ENCODE measurements around the gene C1orf105.

The C1orf105 gene

DNA sequence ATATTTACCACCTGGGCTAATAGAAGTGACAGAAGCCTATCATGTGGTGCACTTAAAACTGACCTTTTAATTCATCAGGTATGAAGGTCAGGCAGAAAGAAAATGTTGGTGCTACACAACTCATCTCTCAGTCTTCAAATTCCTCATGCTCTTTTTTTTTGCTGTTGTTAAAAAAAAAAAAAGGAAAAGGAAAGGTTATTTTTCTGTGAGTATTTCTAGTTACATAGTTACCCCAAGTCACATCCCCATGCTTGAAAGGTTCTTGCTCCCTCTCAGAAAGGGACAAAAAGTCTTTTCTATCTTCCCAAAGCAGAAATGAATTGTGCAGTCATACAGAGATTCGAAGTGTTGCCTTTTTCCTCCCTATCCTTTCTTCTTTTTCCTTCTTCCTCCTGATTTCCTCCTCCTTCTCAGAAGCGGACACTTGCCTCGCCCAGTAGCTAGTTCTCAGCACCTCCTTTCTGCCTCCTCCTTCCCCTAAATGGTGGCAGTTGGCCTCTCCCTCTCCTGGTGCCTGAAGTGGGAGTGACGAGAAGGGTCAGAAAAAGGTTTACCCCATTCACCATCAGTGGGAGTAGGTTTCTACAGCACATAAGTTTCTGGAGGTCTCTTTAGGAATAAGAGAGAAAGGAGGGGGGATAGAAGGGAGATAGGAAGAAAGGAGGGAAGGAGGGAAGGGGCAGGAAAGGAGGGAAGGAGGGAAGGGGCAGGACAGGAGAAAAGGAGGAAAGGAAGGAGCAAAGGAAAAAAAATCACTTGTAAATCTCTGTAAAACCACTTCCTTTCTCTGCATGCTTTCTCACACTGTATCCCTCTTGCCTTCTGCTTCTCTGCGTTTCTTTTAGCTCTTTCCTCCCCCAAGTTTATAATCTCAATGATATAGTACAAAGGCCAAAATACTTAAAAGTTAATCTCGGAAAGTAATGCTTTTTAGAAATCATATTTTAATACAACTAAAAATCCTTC, 20.4 kb upstream of the C1orf105 start:
- Histone ChIP-seq H3K4me2 (ENCODE audit: low read depth, low read length) (no peak overlapping the region), H3F3A (ENCODE audit: insufficient read depth, low read length) (no peaks in the 10 kb centered on the region), H2AFZ (ENCODE audit: low read length) (no peak overlapping the region)

DNA sequence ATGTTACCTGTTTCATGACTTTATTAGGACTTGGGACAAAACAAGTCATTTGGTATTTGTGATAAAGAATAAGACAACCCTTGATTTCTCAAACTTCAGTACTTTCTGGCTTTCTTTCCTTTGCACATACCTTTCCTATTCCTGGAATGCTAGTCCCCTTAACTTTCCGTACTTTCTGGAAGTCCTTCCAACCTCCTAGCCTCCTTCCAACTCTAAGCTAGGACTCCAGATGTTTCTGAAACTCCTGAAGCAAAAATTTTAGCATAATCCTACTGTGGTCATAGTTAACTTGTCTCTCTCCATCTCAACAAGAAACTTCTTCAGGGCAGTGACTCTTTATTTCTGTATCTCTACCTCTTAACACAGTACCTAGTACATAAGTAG, 19.8 kb upstream of the C1orf105 start:
- Histone ChIP-seq H2AFZ (ENCODE audit: low read length) (no peak overlapping the region), H3K4me3 (ENCODE audit: low read length) (no peak overlapping the region), H3K9ac (ENCODE audit: low read length) (no peak overlapping the region), H4K20me1 (ENCODE audit: insufficient read depth, low read length) (no peaks in the 10 kb centered on the region), H3K9me2 (replicated peaks; ENCODE audit: insufficient read depth, low read length) (no peaks in the 10 kb centered on the region), H3K9me3 (replicated peaks; ENCODE audit: insufficient read depth, low read length) (no peaks in the 10 kb centered on the region), H3F3A (ENCODE audit: insufficient read depth, low read length) (no peaks in the 10 kb centered on the region), H3K4me1 (ENCODE audit: low read length) (no peaks in the 10 kb centered on the region), H3K79me2 (ENCODE audit: low read length) (no peaks in the 10 kb centered on the region), H3K27me3 (replicated peaks; ENCODE audit: insufficient read depth, low read length) (peaks cover 37% of the 10 kb centered on the region), H3K4me2 (ENCODE audit: low read depth, low read length) (no peak overlapping the region), H3K27ac (ENCODE audit: low read length) (no peak overlapping the region), H3K36me3 (replicated peaks; ENCODE audit: insufficient read depth, low read length) (no peaks in the 10 kb centered on the region)
- TF ChIP-seq EZH2 (optimal IDR thresholded peaks at IDR 0.05; ENCODE audit: low read depth, low read length) (no peak), EZH2phosphoT487 (IDR thresholded peaks at IDR 0.05; ENCODE audit: low read length) (no peak)
- TF ChIP-seq, protein P1, sequence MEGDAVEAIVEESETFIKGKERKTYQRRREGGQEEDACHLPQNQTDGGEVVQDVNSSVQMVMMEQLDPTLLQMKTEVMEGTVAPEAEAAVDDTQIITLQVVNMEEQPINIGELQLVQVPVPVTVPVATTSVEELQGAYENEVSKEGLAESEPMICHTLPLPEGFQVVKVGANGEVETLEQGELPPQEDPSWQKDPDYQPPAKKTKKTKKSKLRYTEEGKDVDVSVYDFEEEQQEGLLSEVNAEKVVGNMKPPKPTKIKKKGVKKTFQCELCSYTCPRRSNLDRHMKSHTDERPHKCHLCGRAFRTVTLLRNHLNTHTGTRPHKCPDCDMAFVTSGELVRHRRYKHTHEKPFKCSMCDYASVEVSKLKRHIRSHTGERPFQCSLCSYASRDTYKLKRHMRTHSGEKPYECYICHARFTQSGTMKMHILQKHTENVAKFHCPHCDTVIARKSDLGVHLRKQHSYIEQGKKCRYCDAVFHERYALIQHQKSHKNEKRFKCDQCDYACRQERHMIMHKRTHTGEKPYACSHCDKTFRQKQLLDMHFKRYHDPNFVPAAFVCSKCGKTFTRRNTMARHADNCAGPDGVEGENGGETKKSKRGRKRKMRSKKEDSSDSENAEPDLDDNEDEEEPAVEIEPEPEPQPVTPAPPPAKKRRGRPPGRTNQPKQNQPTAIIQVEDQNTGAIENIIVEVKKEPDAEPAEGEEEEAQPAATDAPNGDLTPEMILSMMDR (IDR thresholded peaks at IDR 0.05; ENCODE audit: low read length): no peak
- DNase-seq: no peak

More for the DNA sequence above, 20.4 kb upstream of the C1orf105 start:
- no peak overlapping the region for H3K4me3 ChIP-seq (ENCODE audit: low read length)
- H3K79me2 ChIP-seq (ENCODE audit: low read length): no peaks in the 10 kb centered on the region
- no peaks in the 10 kb centered on the region for H3K9me2 ChIP-seq (replicated peaks; ENCODE audit: insufficient read depth, low read length)
- no peaks in the 10 kb centered on the region for H3K9me3 ChIP-seq (replicated peaks; ENCODE audit: insufficient read depth, low read length)
- H3K27me3 ChIP-seq (replicated peaks; ENCODE audit: insufficient read depth, low read length): peaks cover 43% of the 10 kb centered on the region
- no peaks in the 10 kb centered on the region for H3K36me3 ChIP-seq (replicated peaks; ENCODE audit: insufficient read depth, low read length)
- no peak overlapping the region for H3K9ac ChIP-seq (ENCODE audit: low read length)
- H3K27ac ChIP-seq (ENCODE audit: low read length): no peak overlapping the region
- H3K4me1 ChIP-seq (ENCODE audit: low read length): no peaks in the 10 kb centered on the region
- H4K20me1 ChIP-seq (ENCODE audit: insufficient read depth, low read length): no peaks in the 10 kb centered on the region
- no peak for DNase-seq
- TF ChIP-seq, protein P1 (IDR thresholded peaks at IDR 0.05; ENCODE audit: low read length): no peak; the same call in 1 of the 2 replicates
- TF ChIP-seq EZH2 (optimal IDR thresholded peaks at IDR 0.05; ENCODE audit: low read depth, low read length) (no peak), EZH2phosphoT487 (IDR thresholded peaks at IDR 0.05; ENCODE audit: low read length) (no peak)

DNA sequence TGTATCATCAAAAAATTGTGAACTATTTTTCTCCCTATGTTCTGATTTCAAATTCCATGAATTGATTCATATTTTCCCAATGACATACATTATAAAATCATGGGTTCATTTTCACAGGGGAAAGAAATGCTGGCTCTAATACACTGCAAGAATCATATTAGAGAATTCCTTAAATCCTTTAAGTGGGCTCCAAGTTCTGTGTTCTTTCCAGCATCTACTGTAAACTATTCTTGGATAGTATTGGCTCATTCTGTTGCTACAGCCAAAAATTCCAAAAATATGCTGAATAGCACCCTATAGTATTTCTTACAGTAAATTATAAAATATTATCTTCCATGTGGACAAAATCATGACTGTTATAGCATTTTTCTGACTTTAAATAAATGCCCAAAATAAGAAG, 19.0 kb upstream of the C1orf105 start:
- no peak overlapping the region for H3K9ac ChIP-seq (ENCODE audit: low read length)
- H3K4me1 ChIP-seq (ENCODE audit: low read length): no peaks in the 10 kb centered on the region
- no peaks in the 10 kb centered on the region for H3K79me2 ChIP-seq (ENCODE audit: low read length)
- no peak for DNase-seq
- peaks cover 29% of the 10 kb centered on the region for H3K27me3 ChIP-seq (replicated peaks; ENCODE audit: insufficient read depth, low read length)
- H3K27ac ChIP-seq (ENCODE audit: low read length): no peak overlapping the region
- no peak overlapping the region for H2AFZ ChIP-seq (ENCODE audit: low read length)
- H3K4me2 ChIP-seq (ENCODE audit: low read depth, low read length): no peak overlapping the region
- H3K36me3 ChIP-seq (replicated peaks; ENCODE audit: insufficient read depth, low read length): no peaks in the 10 kb centered on the region
- TF ChIP-seq EZH2phosphoT487 (IDR thresholded peaks at IDR 0.05; ENCODE audit: low read length) (no peak), EZH2 (optimal IDR thresholded peaks at IDR 0.05; ENCODE audit: low read depth, low read length) (no peak)
- TF ChIP-seq, protein P1 (IDR thresholded peaks at IDR 0.05; ENCODE audit: low read length): no peak
- H3F3A ChIP-seq (ENCODE audit: insufficient read depth, low read length): no peaks in the 10 kb centered on the region
- H3K9me2 ChIP-seq (replicated peaks; ENCODE audit: insufficient read depth, low read length): no peaks in the 10 kb centered on the region
- no peaks in the 10 kb centered on the region for H3K9me3 ChIP-seq (replicated peaks; ENCODE audit: insufficient read depth, low read length)
- no peaks in the 10 kb centered on the region for H4K20me1 ChIP-seq (ENCODE audit: insufficient read depth, low read length)
- no peak overlapping the region for H3K4me3 ChIP-seq (ENCODE audit: low read length)

Data from MM.1S (cell line).